ENCODE data around the gene RGSL1.

Gene RGSL1

DNA sequence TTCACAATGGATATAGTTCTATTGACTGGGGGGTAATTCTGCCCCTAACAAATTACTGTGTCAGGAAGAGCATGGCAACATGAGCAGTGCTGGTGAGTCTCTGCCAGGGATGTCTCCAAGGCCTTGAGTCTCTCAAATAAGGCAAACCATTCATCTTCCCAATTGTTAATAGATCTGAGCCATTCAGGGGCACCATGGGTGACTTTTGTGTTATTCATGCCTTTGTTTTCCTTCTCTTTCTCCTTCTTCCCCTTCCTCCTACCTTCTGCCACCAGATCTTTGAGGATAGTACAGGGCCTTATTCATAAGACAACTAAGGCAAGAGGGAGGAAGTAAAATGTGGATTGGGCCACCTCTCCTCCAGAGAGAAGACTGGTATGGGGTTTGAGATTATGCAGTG is at the start of gene RGSL1:
Gene RGSL1, plus strand, starts transcription at position 60 of the 400 bp plus-strand sequence. Its CDS starts 20 bp downstream, at position 80.
- DNase-seq: no peak

GRCh38 chr1:182400567-182400966 is 49.4 kb upstream of the RGSL1 start, which contains the start of gene TEDDM1:
Gene TEDDM1, minus strand, starts transcription at chr1:182400667. Its CDS starts 182 bp downstream, at chr1:182400485.
- no peak for DNase-seq

- no peak for DNase-seq
Observed at GRCh38 chr1:182404781-182405180, 45.2 kb upstream of the RGSL1 start.

GRCh38 chr1:182405578-182405977 is 44.4 kb upstream of the RGSL1 start:
- DNase-seq: no peak

DNA sequence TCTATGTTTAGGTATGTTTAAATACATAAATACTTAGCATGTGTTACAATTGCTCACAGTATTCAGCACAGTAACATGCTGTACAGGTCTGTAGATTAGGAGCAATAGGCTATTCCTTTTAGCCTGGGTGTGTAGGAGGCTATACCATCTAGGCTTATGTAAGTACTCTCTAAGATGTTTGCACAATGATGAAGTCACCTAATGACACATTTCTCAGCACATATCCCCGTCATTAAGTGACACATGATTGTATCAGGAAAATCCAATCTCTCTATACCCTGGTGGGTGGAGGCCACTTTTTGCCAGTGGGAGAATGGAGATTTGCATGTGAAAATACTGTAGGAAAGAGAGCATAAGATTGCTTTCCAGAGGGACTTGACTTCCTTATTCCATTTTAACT is 43.9 kb upstream of the RGSL1 start:
- no peak for DNase-seq

- DNase-seq: no peak
Observed at GRCh38 chr1:182407724-182408123, 42.2 kb upstream of the RGSL1 start.

DNA sequence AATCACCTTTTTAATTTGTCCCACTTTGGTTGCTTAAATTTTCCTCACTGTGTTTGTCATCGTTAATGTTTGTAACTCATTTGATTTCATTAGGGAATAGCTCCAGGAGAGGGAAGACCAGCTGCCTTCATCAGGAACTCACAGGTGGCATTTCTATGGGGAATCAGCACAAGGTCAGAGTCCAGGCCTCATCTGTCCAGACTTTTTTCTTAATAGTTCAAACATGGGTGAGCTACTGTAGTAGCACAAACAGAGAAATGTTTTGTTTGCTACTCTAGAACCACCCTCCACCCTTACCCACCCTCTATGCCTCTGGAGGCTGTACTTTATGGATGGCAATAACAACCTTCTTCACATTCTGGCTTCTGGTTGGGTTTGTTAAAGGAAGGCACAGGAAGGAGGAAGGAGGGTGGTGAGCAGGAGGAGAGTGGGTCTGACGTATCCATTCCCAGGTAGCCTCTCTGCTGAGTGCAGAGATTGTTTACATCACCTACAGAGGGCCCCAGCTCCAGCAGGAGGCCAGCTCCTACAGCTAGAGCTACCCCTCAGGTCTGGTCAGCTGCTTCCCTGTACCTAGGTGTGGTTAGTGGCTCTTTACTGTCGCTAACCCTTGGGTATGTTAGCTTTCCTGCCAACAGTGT is 41.4 kb upstream of the RGSL1 start:
- no peak for DNase-seq

DNA sequence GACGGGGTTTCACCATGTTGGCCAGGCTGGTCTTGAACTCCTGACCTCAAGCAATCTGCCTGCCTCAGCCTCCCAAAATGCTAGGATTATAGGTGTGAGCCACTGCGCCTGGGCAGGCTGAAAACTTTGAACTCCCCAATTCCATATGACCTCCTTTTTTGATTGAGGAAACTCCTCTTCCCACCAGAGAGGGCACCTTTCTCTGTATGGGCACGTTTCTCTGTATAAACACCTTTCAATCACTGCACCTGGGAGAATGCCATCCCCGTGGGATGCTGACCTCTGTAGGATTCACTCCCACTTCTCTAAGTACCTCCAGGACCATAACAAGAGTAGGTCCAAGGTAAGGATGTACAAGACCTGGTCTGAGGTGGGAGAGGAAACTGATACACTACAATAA is 39.8 kb upstream of the RGSL1 start:
- no peak for DNase-seq

DNA sequence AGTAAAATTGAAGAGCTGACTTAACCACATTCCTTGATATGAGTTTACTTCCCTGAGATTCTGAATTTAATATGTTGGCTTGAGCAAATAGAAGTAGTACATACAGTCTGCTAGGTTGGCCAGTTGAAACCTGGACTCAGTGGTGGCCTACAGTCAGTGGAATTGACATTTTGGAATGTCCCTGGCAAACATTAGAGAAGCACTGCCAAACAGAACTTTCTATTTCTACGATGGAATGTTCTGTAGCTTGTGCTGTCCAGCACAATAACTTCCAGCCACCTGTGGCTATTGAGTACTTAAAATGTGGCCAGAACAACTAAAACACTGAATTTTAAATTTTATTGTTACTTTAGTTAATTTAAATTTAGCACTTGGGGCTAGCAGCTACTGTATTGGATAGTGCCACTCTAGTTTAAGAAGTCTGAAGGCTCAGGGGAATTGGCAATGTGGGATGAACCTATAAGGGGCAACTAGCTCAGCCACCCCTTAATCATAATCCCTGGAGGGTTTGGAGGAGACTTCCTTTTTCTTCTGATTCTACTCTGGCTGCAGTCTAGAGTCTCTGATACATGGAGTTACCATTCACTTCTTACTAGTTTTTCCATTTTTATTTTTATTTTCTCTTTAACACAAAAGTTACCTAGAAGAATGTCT is 39.2 kb upstream of the RGSL1 start:
- no peak for DNase-seq

GRCh38 chr1:182413486-182413885 is 36.5 kb upstream of the RGSL1 start:
- no peak for DNase-seq

DNA sequence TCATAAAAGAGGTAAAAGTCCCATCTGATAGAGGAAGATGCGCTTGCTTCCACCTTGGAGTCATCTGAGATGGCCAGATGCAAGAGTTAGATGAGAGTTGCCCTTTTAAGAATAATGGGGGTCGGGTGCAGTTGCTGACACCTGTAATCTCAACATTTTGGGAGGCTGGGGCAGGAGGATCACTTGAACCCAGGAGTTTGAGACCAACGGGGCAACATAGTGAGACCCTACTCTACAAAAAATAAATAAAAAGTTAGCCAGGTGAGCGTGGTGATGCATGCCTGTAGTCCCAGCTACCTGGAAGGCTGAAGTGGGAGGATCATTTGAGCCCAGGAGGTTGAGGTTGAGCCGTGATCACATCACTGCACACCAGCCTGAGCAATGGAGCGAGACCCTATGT is 36.0 kb upstream of the RGSL1 start:
- no peak for DNase-seq

DNA sequence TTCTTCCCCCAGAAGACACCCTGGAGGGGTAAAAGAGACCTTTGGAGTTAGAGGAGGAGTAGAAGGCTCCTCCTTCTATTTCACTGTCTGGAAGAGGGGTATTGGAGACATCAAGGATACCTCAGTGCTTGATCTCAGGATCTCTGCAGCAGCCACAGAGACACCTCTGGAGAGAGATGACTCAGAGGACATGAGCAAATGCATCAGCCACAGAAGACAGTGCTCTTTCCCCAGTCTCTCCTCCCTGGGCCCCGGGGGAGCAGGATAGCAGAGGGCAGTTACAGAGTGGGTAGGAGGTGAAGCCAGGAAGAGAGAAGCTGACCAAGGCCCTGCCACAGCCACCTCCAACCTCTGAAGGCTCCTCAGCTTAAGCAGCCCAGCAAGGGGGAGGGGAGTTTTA is 34.2 kb upstream of the RGSL1 start:
- DNase-seq: no peak

DNA sequence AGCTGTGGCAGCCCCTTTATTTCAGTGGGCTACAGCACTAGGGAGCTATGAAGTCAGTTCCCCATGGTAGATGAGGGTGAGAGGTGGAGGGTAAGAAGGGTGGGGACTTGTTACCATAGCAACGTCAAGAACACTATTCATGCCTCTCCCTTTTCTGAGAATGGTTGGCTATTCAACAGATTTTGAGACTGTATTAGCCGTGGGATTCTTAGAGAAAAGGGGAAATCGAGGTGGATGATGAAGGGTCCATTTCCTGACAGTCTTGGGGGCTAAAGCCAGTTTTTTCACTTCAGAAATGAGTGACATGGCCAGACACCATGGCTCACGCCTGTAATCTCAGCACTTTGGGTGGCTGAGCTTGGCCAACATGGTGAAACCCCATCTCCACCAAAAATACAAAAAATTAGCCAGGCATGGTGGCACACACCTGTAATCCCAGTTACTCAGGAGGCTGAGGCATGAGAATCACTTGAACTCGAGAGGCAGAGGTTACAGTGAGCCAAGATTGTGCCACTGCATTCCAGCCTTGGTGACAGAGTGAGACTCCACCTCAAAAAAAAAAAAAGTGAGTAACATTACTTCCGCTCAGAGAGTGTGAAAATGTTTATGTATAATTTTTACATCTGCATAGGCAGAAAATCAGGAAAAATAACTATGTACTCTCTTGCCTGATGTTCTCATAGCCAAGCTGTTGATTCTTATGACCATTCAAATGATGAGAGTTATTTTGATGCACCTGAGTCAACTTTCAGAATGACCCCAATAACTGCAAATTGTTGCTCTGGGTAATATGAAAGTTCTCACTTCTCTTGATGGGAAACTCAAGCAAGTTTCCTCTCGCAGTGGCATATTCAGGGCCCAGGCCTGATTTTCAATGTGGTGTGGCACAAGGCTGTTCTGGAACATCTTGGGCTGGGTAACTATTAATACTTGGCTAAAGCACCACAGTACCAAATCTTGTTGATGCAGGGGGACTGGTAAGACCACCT is 23.2 kb upstream of the RGSL1 start:
- no peak for DNase-seq

- DNase-seq: no peak
Observed at GRCh38 chr1:182428043-182428442, 21.9 kb upstream of the RGSL1 start.

DNA sequence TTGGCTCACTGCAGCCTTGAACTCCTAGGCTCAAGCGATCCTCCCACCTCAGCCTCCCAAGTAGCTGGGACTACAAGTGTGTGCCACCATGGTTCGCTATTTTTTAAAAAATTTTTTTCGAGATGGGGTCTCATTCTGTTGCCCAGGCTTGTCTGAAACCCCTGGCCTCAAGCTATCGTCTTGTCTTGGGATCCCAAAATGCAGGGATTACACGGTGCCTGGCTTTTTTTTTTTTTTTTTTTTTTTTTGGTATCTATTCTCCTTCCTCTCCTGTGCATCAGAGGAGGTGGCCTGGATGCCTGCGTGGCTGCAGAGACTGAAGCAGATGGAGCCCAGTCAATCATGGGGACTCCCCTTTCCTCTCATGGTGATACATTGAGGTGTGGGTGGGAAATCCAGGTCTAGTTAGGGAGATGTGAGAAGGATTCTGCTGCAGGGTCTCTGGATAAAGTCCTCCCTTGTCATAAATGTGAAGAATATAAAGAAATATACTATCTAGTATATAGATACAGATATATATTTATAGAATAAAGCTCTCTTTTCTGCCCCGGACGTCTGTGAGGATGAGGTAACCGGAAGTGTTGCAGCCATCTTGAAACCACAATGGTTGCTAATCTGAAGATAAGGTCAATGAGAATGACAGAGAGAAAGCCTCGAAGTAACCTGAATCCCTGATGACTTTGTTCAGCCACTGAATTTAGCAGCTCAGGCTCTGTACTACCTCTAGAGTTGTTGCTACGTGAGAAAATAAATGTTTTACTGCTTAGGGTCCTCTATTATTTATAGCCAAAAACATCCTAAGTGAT is 19.5 kb upstream of the RGSL1 start:
- DNase-seq: peak in 1 of 2 donors; percentile 54

GRCh38 chr1:182431278-182431677 is 18.7 kb upstream of the RGSL1 start:
- no peak for DNase-seq

DNA sequence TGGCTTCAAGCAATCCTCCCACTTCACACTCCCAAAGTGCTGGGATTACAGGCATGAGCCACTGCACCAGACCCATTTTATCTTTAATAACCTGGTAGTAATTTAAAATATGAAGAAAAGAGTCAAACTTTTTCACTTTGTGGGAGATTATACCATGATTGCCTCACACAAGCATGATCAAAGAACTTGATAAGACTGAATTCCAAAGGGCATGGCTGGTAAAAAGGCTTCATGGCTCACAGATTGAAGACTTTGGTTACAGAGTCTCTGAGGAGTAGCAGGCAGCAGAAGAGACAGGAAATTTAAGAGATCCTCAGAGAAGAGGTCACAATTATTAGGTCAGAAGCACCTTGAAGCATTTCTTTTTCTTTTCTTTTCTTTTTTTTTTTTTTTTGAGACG is 16.4 kb upstream of the RGSL1 start:
- DNase-seq: no peak

DNA sequence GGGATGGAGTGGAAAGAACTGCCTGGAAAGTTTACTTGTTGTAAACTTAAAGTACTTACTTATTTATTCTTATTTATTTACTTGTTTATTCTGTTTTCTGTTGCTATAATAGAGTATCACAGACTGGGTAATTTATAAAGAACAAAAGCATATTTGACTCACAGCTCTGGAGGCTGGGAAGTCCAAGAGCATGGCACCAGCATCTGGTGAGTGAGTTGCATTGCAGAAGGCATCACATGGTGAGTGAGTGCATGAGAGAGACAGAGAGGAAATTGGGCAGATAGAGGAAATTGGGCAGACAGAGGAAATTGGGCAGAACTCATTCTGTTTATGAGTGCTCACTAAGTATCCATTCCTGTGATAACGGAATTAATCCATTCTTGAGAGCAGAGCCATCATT is 11.6 kb upstream of the RGSL1 start:
- no peak for DNase-seq

GRCh38 chr1:182441719-182442118 is 8.2 kb upstream of the RGSL1 start:
- DNase-seq: no peak

GRCh38 chr1:182442333-182442732 is 7.6 kb upstream of the RGSL1 start:
- no peak for DNase-seq

GRCh38 chr1:182444497-182444896 is 5.4 kb upstream of the RGSL1 start:
- DNase-seq: no peak

GRCh38 chr1:182446033-182446669 is 3.8 kb upstream of the RGSL1 start:
- peak in 1 of 2 donors; percentile 36 for DNase-seq
